ENCODE measurements around the gene IQCB1. TPM values are rescaled to one million over a fixed set of nuclear protein-coding genes. Genes with fewer than 3 reads are reported as not detected.
"Not testable (repeated sequence)": the region's sequence is repeated elsewhere in the genome, so short reads cannot be mapped to it uniquely, and the experiment has no call there.

The IQCB1 gene
- polyA plus RNA-seq, 1 donor (not counting 4 experiments of a cell fraction or from before 2014, with no cell fraction given): 14.7 TPM

- no peak for DNase-seq (ENCODE audit: low read depth, low spot score)
- H3K4me1 ChIP-seq (ENCODE audit: control insufficient read depth, extremely low read depth, insufficient read depth, low read length): no peaks in the 10 kb centered on the region
- H4K20me1 ChIP-seq (ENCODE audit: control insufficient read depth, extremely low read depth, insufficient read depth, low read length): no peaks in the 10 kb centered on the region
- H3K9ac ChIP-seq (ENCODE audit: control insufficient read depth, extremely low read depth, insufficient read depth, low read length): no peak overlapping the region
- TF ChIP-seq, protein P1, sequence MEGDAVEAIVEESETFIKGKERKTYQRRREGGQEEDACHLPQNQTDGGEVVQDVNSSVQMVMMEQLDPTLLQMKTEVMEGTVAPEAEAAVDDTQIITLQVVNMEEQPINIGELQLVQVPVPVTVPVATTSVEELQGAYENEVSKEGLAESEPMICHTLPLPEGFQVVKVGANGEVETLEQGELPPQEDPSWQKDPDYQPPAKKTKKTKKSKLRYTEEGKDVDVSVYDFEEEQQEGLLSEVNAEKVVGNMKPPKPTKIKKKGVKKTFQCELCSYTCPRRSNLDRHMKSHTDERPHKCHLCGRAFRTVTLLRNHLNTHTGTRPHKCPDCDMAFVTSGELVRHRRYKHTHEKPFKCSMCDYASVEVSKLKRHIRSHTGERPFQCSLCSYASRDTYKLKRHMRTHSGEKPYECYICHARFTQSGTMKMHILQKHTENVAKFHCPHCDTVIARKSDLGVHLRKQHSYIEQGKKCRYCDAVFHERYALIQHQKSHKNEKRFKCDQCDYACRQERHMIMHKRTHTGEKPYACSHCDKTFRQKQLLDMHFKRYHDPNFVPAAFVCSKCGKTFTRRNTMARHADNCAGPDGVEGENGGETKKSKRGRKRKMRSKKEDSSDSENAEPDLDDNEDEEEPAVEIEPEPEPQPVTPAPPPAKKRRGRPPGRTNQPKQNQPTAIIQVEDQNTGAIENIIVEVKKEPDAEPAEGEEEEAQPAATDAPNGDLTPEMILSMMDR (optimal IDR thresholded peaks at IDR 0.05 in 1 of 3, IDR thresholded peaks at IDR 0.05 in 1 of 3, conservative IDR thresholded peaks at IDR 0.05 in 1 of 3; ENCODE audit: extremely low read depth in 1 of 3, insufficient read depth in 2 of 3, low read length in 3 of 3): no peak
- TF ChIP-seq EZH2 (IDR thresholded peaks at IDR 0.05; ENCODE audit: low read length): no peak
- H3K36me3 ChIP-seq (ENCODE audit: control insufficient read depth in 2 of 2, extremely low read depth in 1 of 2, insufficient read depth in 2 of 2, low read length in 2 of 2): peaks cover 4 to 6% of the 10 kb centered on the region in 2 experiments
- dilution Hi-C loops (cut with MboI; ENCODE audit: extremely low pct_ligation_motif_present, low sequenced_read_pairs): no loop called here
- H3K27ac ChIP-seq (ENCODE audit: control insufficient read depth, insufficient read depth, low read length): no peak overlapping the region
- no peaks in the 10 kb centered on the region for H3K27me3 ChIP-seq (ENCODE audit: control insufficient read depth, extremely low read depth, insufficient read depth, low read length)
- H3K4me3 ChIP-seq (ENCODE audit: control insufficient read depth in 2 of 3, extremely low read depth in 1 of 3, insufficient read depth in 2 of 3, low read depth in 1 of 3, low read length in 3 of 3): no peak overlapping the region
- no peak overlapping the region for H2AFZ ChIP-seq (ENCODE audit: control insufficient read depth, low read length)
- no peaks in the 10 kb centered on the region for H3K79me2 ChIP-seq (ENCODE audit: control insufficient read depth, insufficient read depth, low read length)
- no peak for FAIRE-seq
- H3K9me3 ChIP-seq (ENCODE audit: control insufficient read depth, low read depth, low read length): no peaks in the 10 kb centered on the region
- no peak overlapping the region for H3K4me2 ChIP-seq (ENCODE audit: control insufficient read depth, extremely low read depth, insufficient read depth, low read depth, low read length)
- no peaks in the 10 kb centered on the region for H3K9me1 ChIP-seq (ENCODE audit: control insufficient read depth, extremely low read depth, insufficient read depth, low read length)
These were observed 53.2 kb downstream of the IQCB1 start for GRCh38 chr3:121781611-121782010.

GRCh38 chr3:121775095-121775494 is 59.8 kb downstream of the IQCB1 start:
- dilution Hi-C loops (cut with MboI; ENCODE audit: extremely low pct_ligation_motif_present, low sequenced_read_pairs): not testable (repeated sequence)

DNA sequence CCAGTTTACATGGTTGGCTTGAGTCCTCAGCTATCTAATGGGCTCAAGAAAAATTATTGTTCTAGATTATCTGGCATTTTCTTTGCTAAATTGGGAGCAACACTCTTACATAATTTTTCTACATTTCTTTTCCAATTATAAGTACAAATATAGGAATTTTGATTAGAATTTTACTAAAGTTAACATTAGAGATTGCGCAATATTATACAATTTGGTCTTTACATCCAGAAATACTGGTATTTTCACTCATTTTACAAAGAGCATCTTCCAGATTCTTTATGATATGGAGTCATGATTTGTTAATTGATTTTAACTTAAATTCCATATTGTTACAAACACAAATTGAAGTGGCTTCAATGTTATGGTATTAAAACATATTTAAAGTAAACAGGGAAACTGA is 65.6 kb downstream of the IQCB1 start:
- Histone ChIP-seq H3K9me3 (ENCODE audit: control insufficient read depth, low read depth, low read length) (no peaks in the 10 kb centered on the region), H3K79me2 (ENCODE audit: control insufficient read depth, insufficient read depth, low read length) (no peaks in the 10 kb centered on the region), H3K36me3 (ENCODE audit: control insufficient read depth in 2 of 2, extremely low read depth in 1 of 2, insufficient read depth in 2 of 2, low read length in 2 of 2) (peaks cover 6 to 7% of the 10 kb centered on the region in 2 experiments), H4K20me1 (ENCODE audit: control insufficient read depth, extremely low read depth, insufficient read depth, low read length) (no peaks in the 10 kb centered on the region), H3K4me3 (ENCODE audit: control insufficient read depth in 2 of 3, extremely low read depth in 1 of 3, insufficient read depth in 2 of 3, low read depth in 1 of 3, low read length in 3 of 3) (no peak overlapping the region), H2AFZ (ENCODE audit: control insufficient read depth, low read length) (no peak overlapping the region), H3K4me1 (ENCODE audit: control insufficient read depth, extremely low read depth, insufficient read depth, low read length) (no peaks in the 10 kb centered on the region), H3K27ac (ENCODE audit: control insufficient read depth, insufficient read depth, low read length) (no peak overlapping the region), H3K27me3 (ENCODE audit: control insufficient read depth, extremely low read depth, insufficient read depth, low read length) (no peaks in the 10 kb centered on the region), H3K9ac (ENCODE audit: control insufficient read depth, extremely low read depth, insufficient read depth, low read length) (no peak overlapping the region), H3K4me2 (ENCODE audit: control insufficient read depth, extremely low read depth, insufficient read depth, low read depth, low read length) (no peak overlapping the region), H3K9me1 (ENCODE audit: control insufficient read depth, extremely low read depth, insufficient read depth, low read length) (no peaks in the 10 kb centered on the region)
- TF ChIP-seq, protein P1 (optimal IDR thresholded peaks at IDR 0.05 in 1 of 3, IDR thresholded peaks at IDR 0.05 in 1 of 3, conservative IDR thresholded peaks at IDR 0.05 in 1 of 3; ENCODE audit: extremely low read depth in 1 of 3, insufficient read depth in 2 of 3, low read length in 3 of 3): no peak
- TF ChIP-seq EZH2 (IDR thresholded peaks at IDR 0.05; ENCODE audit: low read length): no peak
- DNase-seq (ENCODE audit: low read depth, low spot score): no peak
- FAIRE-seq: no peak
- dilution Hi-C loops (cut with MboI; ENCODE audit: extremely low pct_ligation_motif_present, low sequenced_read_pairs): no loop called here

More at GRCh38 chr3:121775095-121775494, 59.8 kb downstream of the IQCB1 start:
- H2AFZ ChIP-seq (ENCODE audit: control insufficient read depth, low read length); H3K36me3 ChIP-seq (ENCODE audit: control insufficient read depth in 2 of 2, extremely low read depth in 1 of 2, insufficient read depth in 2 of 2, low read length in 2 of 2); H3K9me3 ChIP-seq (ENCODE audit: control insufficient read depth, low read depth, low read length); DNase-seq (ENCODE audit: low read depth, low spot score); H3K27me3 ChIP-seq (ENCODE audit: control insufficient read depth, extremely low read depth, insufficient read depth, low read length); H3K4me2 ChIP-seq (ENCODE audit: control insufficient read depth, extremely low read depth, insufficient read depth, low read depth, low read length); H3K9ac ChIP-seq (ENCODE audit: control insufficient read depth, extremely low read depth, insufficient read depth, low read length); FAIRE-seq; H3K79me2 ChIP-seq (ENCODE audit: control insufficient read depth, insufficient read depth, low read length); H3K27ac ChIP-seq (ENCODE audit: control insufficient read depth, insufficient read depth, low read length); H3K9me1 ChIP-seq (ENCODE audit: control insufficient read depth, extremely low read depth, insufficient read depth, low read length); H4K20me1 ChIP-seq (ENCODE audit: control insufficient read depth, extremely low read depth, insufficient read depth, low read length); H3K4me1 ChIP-seq (ENCODE audit: control insufficient read depth, extremely low read depth, insufficient read depth, low read length); H3K4me3 ChIP-seq (ENCODE audit: control insufficient read depth in 2 of 3, extremely low read depth in 1 of 3, insufficient read depth in 2 of 3, low read depth in 1 of 3, low read length in 3 of 3): not testable (repeated sequence)

All from keratinocyte (primary cell).